ENCODE measurements around the gene GCGR. TPM values are rescaled to one million over a fixed set of nuclear protein-coding genes. Genes with fewer than 3 reads are reported as not detected.

GCGR gene
- total and polyA plus RNA-seq, 2 experiments from 2014 or later, result 0.17 to 0.23 TPM

DNA sequence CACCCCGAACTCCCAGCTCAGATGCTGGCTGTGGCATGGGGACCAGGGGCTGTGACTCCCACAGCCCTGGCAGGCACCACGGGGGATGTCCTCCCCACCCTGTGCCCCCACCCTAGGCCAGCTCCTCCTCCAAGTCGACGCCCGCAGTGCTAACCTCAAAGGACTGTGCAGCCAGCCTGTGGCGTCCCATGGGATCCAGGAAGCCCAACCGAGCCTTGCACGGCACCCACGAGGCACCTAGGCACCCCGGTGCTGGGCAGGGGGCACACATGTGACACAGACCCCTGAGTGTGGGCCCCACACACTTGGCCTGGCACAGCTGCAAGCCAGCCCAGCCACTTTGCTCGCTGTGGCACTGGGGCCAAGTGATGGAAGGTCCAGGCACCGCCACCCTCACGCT lies 3.9 kb downstream of the GCGR start:
- TF ChIP-seq, protein P1, sequence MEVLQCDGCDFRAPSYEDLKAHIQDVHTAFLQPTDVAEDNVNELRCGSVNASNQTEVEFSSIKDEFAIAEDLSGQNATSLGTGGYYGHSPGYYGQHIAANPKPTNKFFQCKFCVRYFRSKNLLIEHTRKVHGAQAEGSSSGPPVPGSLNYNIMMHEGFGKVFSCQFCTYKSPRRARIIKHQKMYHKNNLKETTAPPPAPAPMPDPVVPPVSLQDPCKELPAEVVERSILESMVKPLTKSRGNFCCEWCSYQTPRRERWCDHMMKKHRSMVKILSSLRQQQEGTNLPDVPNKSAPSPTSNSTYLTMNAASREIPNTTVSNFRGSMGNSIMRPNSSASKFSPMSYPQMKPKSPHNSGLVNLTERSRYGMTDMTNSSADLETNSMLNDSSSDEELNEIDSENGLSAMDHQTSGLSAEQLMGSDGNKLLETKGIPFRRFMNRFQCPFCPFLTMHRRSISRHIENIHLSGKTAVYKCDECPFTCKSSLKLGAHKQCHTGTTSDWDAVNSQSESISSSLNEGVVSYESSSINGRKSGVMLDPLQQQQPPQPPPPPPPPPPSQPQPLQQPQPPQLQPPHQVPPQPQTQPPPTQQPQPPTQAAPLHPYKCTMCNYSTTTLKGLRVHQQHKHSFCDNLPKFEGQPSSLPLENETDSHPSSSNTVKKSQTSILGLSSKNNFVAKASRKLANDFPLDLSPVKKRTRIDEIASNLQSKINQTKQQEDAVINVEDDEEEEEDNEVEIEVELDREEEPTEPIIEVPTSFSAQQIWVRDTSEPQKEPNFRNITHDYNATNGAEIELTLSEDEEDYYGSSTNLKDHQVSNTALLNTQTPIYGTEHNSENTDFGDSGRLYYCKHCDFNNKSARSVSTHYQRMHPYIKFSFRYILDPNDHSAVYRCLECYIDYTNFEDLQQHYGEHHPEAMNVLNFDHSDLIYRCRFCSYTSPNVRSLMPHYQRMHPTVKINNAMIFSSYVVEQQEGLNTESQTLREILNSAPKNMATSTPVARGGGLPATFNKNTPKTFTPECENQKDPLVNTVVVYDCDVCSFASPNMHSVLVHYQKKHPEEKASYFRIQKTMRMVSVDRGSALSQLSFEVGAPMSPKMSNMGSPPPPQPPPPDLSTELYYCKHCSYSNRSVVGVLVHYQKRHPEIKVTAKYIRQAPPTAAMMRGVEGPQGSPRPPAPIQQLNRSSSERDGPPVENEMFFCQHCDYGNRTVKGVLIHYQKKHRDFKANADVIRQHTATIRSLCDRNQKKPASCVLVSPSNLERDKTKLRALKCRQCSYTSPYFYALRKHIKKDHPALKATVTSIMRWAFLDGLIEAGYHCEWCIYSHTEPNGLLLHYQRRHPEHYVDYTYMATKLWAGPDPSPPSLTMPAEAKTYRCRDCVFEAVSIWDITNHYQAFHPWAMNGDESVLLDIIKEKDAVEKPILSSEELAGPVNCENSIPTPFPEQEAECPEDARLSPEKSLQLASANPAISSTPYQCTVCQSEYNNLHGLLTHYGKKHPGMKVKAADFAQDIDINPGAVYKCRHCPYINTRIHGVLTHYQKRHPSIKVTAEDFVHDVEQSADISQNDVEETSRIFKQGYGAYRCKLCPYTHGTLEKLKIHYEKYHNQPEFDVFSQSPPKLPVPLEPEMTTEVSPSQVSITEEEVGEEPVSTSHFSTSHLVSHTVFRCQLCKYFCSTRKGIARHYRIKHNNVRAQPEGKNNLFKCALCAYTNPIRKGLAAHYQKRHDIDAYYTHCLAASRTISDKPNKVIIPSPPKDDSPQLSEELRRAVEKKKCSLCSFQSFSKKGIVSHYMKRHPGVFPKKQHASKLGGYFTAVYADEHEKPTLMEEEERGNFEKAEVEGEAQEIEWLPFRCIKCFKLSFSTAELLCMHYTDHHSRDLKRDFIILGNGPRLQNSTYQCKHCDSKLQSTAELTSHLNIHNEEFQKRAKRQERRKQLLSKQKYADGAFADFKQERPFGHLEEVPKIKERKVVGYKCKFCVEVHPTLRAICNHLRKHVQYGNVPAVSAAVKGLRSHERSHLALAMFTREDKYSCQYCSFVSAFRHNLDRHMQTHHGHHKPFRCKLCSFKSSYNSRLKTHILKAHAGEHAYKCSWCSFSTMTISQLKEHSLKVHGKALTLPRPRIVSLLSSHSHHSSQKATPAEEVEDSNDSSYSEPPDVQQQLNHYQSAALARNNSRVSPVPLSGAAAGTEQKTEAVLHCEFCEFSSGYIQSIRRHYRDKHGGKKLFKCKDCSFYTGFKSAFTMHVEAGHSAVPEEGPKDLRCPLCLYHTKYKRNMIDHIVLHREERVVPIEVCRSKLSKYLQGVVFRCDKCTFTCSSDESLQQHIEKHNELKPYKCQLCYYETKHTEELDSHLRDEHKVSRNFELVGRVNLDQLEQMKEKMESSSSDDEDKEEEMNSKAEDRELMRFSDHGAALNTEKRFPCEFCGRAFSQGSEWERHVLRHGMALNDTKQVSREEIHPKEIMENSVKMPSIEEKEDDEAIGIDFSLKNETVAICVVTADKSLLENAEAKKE (CRISPR knock-in tag; IDR thresholded peaks at IDR 0.05), result no peak
- H3K27me3 Mint-ChIP-seq (ENCODE audit: insufficient read depth, low read depth, poor library complexity), result peaks cover 44% of the 10 kb centered on the region
- H3K4me2 ChIP-seq, result no peak overlapping the region

DNA sequence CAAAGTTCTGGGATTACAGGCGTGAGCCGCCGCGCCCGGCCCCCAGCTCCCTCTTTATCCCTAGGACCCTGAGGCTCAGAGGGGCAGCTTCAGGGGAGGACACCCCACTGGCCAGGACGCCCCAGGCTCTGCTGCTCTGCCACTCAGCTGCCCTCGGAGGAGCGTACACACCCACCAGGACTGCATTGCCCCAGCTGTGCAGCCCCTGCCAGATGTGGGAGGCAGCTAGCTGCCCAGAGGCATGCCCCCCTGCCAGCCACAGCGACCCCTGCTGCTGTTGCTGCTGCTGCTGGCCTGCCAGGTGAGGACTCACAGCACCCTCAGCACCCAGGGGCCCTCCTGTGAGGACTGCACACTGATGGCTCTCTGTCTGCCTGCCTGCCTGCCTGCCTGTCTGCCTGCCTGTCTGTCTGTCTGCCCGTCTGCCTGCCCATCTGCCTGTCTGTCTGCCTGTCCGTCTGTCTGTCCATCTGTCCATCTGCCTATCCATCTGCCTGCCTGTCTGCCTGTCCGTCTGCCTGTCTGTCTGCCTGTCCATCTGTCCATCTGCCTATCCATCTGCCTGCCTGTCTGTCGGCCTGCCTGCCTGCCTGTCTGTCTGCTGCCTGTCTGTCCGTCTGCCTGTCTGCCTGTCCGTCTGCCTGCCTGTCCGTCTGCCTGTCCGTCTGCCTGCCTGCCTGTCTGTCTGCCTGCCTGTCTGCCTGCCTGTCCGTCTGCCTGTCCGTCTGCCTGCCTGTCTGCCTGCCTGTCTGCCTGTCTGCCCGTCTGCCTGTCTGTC lies 5.0 kb downstream of the GCGR start:
- DNase-seq (ENCODE audit: low spot score) (no peak), ATAC-seq (no peak)
- H3K27ac Mint-ChIP-seq, result no peak overlapping the region; the same call in 1 of the 2 replicates
- Histone ChIP-seq H4K20me1 (replicated peaks; ENCODE audit: insufficient read depth) (no peaks in the 10 kb centered on the region), H3K9me2 (ENCODE audit: insufficient read depth) (no peaks in the 10 kb centered on the region), H3K4me2 (no peak overlapping the region), H3K4me3 (no peak overlapping the region), H3K36me3 (ENCODE audit: insufficient read depth) (no peaks in the 10 kb centered on the region), H3K27me3 (ENCODE audit: insufficient read depth) (peaks cover 26% of the 10 kb centered on the region), H3K79me2 (replicated peaks; ENCODE audit: insufficient read depth) (no peaks in the 10 kb centered on the region), H3K4me1 (ENCODE audit: insufficient read depth) (no peaks in the 10 kb centered on the region; the same call in 1 of the 2 replicates), H2AFZ (no peak overlapping the region), H3K27ac (ENCODE audit: low read depth) (no peak overlapping the region), H3F3A (replicated peaks; ENCODE audit: low read depth) (no peaks in the 10 kb centered on the region)
- H3K4me3 Mint-ChIP-seq, result no peak overlapping the region
- H3K27me3 Mint-ChIP-seq (ENCODE audit: insufficient read depth, low read depth, poor library complexity), result peaks cover 36% of the 10 kb centered on the region
- no peaks in the 10 kb centered on the region; the same call in 2 of the 3 replicates for H3K36me3 Mint-ChIP-seq (ENCODE audit: low read depth)
- TF ChIP-seq, protein P2, sequence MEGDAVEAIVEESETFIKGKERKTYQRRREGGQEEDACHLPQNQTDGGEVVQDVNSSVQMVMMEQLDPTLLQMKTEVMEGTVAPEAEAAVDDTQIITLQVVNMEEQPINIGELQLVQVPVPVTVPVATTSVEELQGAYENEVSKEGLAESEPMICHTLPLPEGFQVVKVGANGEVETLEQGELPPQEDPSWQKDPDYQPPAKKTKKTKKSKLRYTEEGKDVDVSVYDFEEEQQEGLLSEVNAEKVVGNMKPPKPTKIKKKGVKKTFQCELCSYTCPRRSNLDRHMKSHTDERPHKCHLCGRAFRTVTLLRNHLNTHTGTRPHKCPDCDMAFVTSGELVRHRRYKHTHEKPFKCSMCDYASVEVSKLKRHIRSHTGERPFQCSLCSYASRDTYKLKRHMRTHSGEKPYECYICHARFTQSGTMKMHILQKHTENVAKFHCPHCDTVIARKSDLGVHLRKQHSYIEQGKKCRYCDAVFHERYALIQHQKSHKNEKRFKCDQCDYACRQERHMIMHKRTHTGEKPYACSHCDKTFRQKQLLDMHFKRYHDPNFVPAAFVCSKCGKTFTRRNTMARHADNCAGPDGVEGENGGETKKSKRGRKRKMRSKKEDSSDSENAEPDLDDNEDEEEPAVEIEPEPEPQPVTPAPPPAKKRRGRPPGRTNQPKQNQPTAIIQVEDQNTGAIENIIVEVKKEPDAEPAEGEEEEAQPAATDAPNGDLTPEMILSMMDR (conservative IDR thresholded peaks at IDR 0.05; ENCODE audit: low read depth in 2 of 2), result peak in 1 of 2 experiments; percentile 35; a peak in 2 of 4 replicates
- TF ChIP-seq NANOG (IDR thresholded peaks at IDR 0.05; ENCODE audit: borderline replicate concordance), result no peak
- TF ChIP-seq, protein P3, sequence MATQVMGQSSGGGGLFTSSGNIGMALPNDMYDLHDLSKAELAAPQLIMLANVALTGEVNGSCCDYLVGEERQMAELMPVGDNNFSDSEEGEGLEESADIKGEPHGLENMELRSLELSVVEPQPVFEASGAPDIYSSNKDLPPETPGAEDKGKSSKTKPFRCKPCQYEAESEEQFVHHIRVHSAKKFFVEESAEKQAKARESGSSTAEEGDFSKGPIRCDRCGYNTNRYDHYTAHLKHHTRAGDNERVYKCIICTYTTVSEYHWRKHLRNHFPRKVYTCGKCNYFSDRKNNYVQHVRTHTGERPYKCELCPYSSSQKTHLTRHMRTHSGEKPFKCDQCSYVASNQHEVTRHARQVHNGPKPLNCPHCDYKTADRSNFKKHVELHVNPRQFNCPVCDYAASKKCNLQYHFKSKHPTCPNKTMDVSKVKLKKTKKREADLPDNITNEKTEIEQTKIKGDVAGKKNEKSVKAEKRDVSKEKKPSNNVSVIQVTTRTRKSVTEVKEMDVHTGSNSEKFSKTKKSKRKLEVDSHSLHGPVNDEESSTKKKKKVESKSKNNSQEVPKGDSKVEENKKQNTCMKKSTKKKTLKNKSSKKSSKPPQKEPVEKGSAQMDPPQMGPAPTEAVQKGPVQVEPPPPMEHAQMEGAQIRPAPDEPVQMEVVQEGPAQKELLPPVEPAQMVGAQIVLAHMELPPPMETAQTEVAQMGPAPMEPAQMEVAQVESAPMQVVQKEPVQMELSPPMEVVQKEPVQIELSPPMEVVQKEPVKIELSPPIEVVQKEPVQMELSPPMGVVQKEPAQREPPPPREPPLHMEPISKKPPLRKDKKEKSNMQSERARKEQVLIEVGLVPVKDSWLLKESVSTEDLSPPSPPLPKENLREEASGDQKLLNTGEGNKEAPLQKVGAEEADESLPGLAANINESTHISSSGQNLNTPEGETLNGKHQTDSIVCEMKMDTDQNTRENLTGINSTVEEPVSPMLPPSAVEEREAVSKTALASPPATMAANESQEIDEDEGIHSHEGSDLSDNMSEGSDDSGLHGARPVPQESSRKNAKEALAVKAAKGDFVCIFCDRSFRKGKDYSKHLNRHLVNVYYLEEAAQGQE (IDR thresholded peaks at IDR 0.05; ENCODE audit: unreplicated experiment), result no peak
- TF ChIP-seq EZH2 (IDR thresholded peaks at IDR 0.05; ENCODE audit: low read depth, unreplicated experiment), result no peak
- peaks cover 4% of the 10 kb centered on the region for H3K9me3 Mint-ChIP-seq
- H3K4me1 Mint-ChIP-seq, result no peaks in the 10 kb centered on the region

More for the DNA sequence above, 3.9 kb downstream of the GCGR start:
- H3K9me3 Mint-ChIP-seq, result peaks cover 4% of the 10 kb centered on the region
- H3K27ac Mint-ChIP-seq, result no peak overlapping the region
- H3K4me3 Mint-ChIP-seq, result no peak overlapping the region
- no peak overlapping the region for H3K27ac ChIP-seq (ENCODE audit: low read depth)
- ATAC-seq (no peak), DNase-seq (ENCODE audit: low spot score) (no peak)
- H3K4me1 ChIP-seq (ENCODE audit: insufficient read depth), result no peaks in the 10 kb centered on the region; the same call in 1 of the 2 replicates
- H3K79me2 ChIP-seq (replicated peaks; ENCODE audit: insufficient read depth), result no peaks in the 10 kb centered on the region
- no peak overlapping the region for H3K4me3 ChIP-seq
- H3F3A ChIP-seq (replicated peaks; ENCODE audit: low read depth), result no peaks in the 10 kb centered on the region
- no peaks in the 10 kb centered on the region for H3K4me1 Mint-ChIP-seq
- no peaks in the 10 kb centered on the region for H3K9me2 ChIP-seq (ENCODE audit: insufficient read depth)
- H2AFZ ChIP-seq, result no peak overlapping the region
- no peaks in the 10 kb centered on the region; the same call in 2 of the 3 replicates for H3K36me3 Mint-ChIP-seq (ENCODE audit: low read depth)
- no peaks in the 10 kb centered on the region for H3K36me3 ChIP-seq (ENCODE audit: insufficient read depth)
- H3K27me3 ChIP-seq (ENCODE audit: insufficient read depth), result peaks cover 37% of the 10 kb centered on the region
- H4K20me1 ChIP-seq (replicated peaks; ENCODE audit: insufficient read depth), result no peaks in the 10 kb centered on the region

Measured in GM23338 (cell line).